ENCODE measurements around the gene OVOL2. TPM values are rescaled to one million over a fixed set of nuclear protein-coding genes. Genes with fewer than 3 reads are reported as not detected.

OVOL2 gene
- total and polyA plus RNA-seq, 2 of the 4 experiments (the other 2 are of a cell fraction): not detected

- Histone ChIP-seq H3K4me2 (ENCODE audit: low read depth, low read length) (no peak overlapping the region), H2AFZ (replicated peaks; ENCODE audit: low read length, poor library complexity) (no peak overlapping the region), H2AK5ac (ENCODE audit: low read depth, low read length) (no peak overlapping the region), H3K27me3 (ENCODE audit: control insufficient read depth, insufficient read depth, low read length) (peaks cover 7% of the 10 kb centered on the region; the same call in 1 of the 2 replicates), H3K4me3 (ENCODE audit: insufficient read depth, low read depth, low read length) (no peak overlapping the region), H3K9me1 (ENCODE audit: insufficient read depth, low read length) (no peaks in the 10 kb centered on the region), H4K20me1 (ENCODE audit: insufficient read depth, low read length) (no peaks in the 10 kb centered on the region), H3K27ac (ENCODE audit: insufficient read depth, low read length) (no peak overlapping the region), H4K8ac (ENCODE audit: low read depth in 2 of 2, low read length in 2 of 2) (no peak overlapping the region), H3K4me1 (ENCODE audit: control insufficient read depth, insufficient read depth, low read length) (no peaks in the 10 kb centered on the region), H2BK120ac (ENCODE audit: low read depth, low read length) (no peak overlapping the region), H3K36me3 (ENCODE audit: control insufficient read depth, insufficient read depth, low read length) (no peaks in the 10 kb centered on the region), H2BK5ac (ENCODE audit: low read depth, low read length, poor library complexity, severe bottlenecking) (no peak overlapping the region), H3K9me3 (ENCODE audit: control insufficient read depth, insufficient read depth, low read length) (no peaks in the 10 kb centered on the region), H3K14ac (replicated peaks; ENCODE audit: low read depth, low read length) (no peak overlapping the region), H2BK20ac (ENCODE audit: low read depth, low read length) (no peak overlapping the region), H3K79me1 (ENCODE audit: low read depth in 1 of 2, low read length in 2 of 2) (no peaks in the 10 kb centered on the region), H3K9ac (ENCODE audit: low read depth, low read length) (no peak overlapping the region), H3K23ac (ENCODE audit: low read depth, low read length) (no peak overlapping the region), H4K91ac (ENCODE audit: insufficient read depth, low read depth, low read length) (no peak overlapping the region), H3K56ac (ENCODE audit: extremely low read depth, insufficient read depth, low read length) (no peak overlapping the region), H3K18ac (ENCODE audit: low read depth, low read length) (no peak overlapping the region), H2BK15ac (ENCODE audit: low read depth, low read length) (no peak overlapping the region), H2AK9ac (replicated peaks; ENCODE audit: low read depth, low read length, poor library complexity) (no peak overlapping the region), H3K4ac (ENCODE audit: low read depth, low read length) (no peak overlapping the region), H4K5ac (ENCODE audit: low read depth, low read length) (no peak overlapping the region)
- DNase-seq (peak; percentile 4), ATAC-seq (ENCODE audit: low read depth) (peak; percentile 51)
- dilution Hi-C loops (cut with HindIII; ENCODE audit: low sequenced_read_pairs, unreplicated experiment): no loop called here
- CTCF ChIA-PET: interaction anchor here (1.3 kb wide), 1 partner anchor 11 kb away, joined by 3 read pairs; no protein-coding TSS in a partner anchor
- 0% methylated on average over 1 of the region's 1 CpG; no CpG with 5 or more reads in 1 of the 2 experiments for WGBS, 2 experiments (ENCODE audit: extremely low coverage in 2 of 2, insufficient read length in 1 of 2)
- intact Hi-C loops (cut with micrococcal nuclease): no loop called here
- BruUV-seq (replicated peaks): no TSS peak
- POLR2A ChIA-PET (ENCODE audit: unreplicated experiment): no interaction called here
- TF ChIP-seq RAD21 (IDR thresholded peaks at IDR 0.05; ENCODE audit: low read length): peak; percentile 23; the same call in 1 of the 2 replicates
- TF ChIP-seq CEBPB (IDR thresholded peaks at IDR 0.05; ENCODE audit: low read depth, low read length): no peak
- TF ChIP-seq, protein P1, sequence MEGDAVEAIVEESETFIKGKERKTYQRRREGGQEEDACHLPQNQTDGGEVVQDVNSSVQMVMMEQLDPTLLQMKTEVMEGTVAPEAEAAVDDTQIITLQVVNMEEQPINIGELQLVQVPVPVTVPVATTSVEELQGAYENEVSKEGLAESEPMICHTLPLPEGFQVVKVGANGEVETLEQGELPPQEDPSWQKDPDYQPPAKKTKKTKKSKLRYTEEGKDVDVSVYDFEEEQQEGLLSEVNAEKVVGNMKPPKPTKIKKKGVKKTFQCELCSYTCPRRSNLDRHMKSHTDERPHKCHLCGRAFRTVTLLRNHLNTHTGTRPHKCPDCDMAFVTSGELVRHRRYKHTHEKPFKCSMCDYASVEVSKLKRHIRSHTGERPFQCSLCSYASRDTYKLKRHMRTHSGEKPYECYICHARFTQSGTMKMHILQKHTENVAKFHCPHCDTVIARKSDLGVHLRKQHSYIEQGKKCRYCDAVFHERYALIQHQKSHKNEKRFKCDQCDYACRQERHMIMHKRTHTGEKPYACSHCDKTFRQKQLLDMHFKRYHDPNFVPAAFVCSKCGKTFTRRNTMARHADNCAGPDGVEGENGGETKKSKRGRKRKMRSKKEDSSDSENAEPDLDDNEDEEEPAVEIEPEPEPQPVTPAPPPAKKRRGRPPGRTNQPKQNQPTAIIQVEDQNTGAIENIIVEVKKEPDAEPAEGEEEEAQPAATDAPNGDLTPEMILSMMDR (conservative IDR thresholded peaks at IDR 0.05; ENCODE audit: low read depth, low read length): peak; percentile 38; the same call in 1 of the 2 replicates
- in situ Hi-C loops (cut with MboI; ENCODE audit: low sequenced_read_pairs): no loop called here
Measured at GRCh38 chr20:18019068-18019467, 38.6 kb downstream of the OVOL2 start.

All from IMR-90 (cell line).